Adrenal gland (tissue), 5 donors: ENCODE measurements around the gene CCDC142.

Experiments used
- CTCF ChIP-seq, 6 experiments: fragments of 450-650 bp in 4 of 6; fragments of 200-600 bp in 2 of 6; sonication (generic) in 1 of 6; IDR thresholded peaks; 1 replicate in 5 of 6; 2 replicates in 1 of 6; pipeline versions ENCODE4 v1.5.1 to v1.8.0; 2016 to 2021; ENCODE audit warnings: antibody characterized with exemption in 6 of 6, mild to moderate bottlenecking in 2 of 6, moderate library complexity in 1 of 6
- POLR2A ChIP-seq, 2 donors: fragments of 450-650 bp; IDR thresholded peaks; one replicate each; pipeline ENCODE4 v1.6.1; 2017; ENCODE audit warnings: antibody characterized with exemption in 2 of 2, mild to moderate bottlenecking in 2 of 2, moderate library complexity in 1 of 2
- donor health status: DM: no; HTN: no; CAD: no.

- TF ChIP-seq CTCF (IDR thresholded peaks at IDR 0.05), result no peak
- no peak for TF ChIP-seq POLR2A (IDR thresholded peaks at IDR 0.05)
These were observed 12.6 kb upstream of the CCDC142 start for GRCh38 chr2:74495440-74495839.
